Stimulated activated CD4-positive, alpha-beta T cell treated with anti-CD3 and anti-CD28 coated beads, Interleukin-2, amount 100 ng/mL, for 24 hours (primary cell): Measurements from ENCODE around the gene ZNF17.
"Not testable (repeated sequence)": the region's sequence is repeated elsewhere in the genome, so short reads cannot be mapped to it uniquely, and the experiment has no call there.

Source experiments
- DNase-seq, 2 donors: peaks; one replicate each; pipeline ENCODE4 v3.0.0-alpha.2; 2020

Gene ZNF17

DNA sequence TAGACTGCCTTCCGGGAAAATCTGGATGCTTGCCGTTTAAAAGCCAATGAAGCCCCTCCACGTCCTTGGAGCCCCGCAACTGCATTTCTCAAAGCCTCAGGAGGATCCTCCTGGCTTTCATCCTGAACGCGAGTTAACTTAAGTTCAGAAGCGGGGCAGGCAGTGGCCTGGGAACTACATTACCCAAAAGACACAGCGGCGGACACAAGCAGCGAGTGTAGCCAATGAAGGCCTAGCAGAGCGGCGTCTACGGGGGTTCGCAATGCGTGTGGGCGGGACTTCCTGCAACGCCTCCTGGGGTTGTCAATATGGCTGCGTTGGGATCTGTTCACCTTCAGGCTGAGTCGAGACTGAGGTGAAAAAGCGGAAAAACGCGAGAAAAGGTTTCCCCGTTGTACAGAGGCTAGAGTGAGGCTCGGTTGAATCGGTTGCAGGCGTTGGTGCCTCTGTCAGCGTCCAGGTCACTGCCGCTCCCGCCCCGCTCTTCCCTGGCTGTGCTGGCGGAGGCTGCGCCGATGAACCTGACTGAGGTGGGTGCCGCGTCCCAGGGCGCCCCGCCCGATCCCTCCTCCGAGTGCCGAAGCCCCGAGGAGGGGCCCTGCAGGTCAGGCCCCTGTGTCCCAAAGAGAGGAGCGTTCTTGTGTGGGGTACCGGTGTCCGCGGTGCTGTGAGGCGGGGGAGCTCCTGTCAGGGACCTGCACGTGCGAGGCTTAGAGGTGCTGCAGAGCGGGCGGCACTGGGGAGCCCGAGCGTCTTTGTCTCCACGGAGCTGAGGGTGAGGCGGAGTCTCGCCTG lies at the start of gene ZNF17:
TSS of gene ZNF17 (plus strand) at position 285 of the 795 bp plus-strand sequence. CDS start 2,455 bp downstream, outside the sequence.
- DNase-seq, result peak; percentile 89 to 94

DNA sequence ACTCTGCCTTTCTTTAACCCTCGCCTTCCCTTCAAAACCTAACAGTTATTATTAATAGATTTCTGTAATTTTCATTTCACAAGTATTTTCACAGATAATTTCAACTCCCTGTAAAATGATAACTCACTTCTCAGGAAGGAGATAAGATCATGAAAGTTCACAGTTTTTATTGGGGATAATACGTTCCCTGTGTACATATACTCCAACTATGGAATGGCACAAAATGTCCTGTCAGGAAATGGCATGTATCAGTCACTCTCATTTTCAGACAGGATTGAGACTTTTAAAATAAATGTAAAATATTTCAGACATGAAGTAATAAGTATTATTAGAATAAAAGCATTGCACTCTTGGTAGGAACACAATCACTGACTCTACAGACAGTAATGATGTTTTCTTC lies 48.5 kb upstream of the ZNF17 start:
- no peak for DNase-seq

DNA sequence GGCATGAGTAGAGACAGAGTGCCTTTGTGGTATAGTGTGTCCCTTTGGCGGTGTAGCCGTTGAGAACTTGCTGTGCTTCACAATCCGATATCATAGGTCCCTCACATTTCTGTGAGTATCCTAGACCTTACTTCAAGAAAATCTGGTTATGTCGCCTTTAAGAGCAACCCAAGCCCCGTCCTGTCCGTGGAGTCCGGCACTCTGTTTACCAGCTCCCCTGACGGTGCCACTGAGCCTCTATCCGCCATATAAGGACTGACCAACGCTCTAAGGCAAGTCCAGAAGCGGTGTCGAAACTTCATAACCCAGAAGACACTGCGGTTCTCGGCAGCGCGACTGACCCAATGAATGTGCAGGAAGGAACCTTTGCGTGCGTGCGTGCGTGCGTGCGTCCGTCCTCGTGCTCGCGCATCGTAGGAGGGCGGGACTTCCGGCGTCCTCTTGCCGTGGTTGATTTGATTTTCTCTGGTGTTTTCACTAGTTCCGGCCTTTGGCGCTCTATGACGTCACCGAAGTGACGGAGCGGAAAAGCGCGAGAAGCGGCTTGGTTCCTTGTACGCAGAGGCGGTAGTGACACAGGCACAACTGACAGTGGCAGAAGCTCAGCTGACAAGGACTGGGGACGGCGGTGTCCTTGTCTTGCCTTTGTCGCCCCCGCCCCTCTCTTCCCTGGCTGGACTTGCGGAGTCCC lies 47.8 kb upstream of the ZNF17 start, which contains the start of the genes TRAPPC2B and ZNF547:
TSS of gene TRAPPC2B (plus strand) at position 555 of the 691 bp plus-strand sequence. CDS start 1,283 bp downstream, outside the sequence.
TSS of gene ZNF547 (plus strand) at position 555 of the 691 bp plus-strand sequence. CDS start 5,005 bp downstream, outside the sequence.
- peak; percentile 96 to 98 for DNase-seq

DNA sequence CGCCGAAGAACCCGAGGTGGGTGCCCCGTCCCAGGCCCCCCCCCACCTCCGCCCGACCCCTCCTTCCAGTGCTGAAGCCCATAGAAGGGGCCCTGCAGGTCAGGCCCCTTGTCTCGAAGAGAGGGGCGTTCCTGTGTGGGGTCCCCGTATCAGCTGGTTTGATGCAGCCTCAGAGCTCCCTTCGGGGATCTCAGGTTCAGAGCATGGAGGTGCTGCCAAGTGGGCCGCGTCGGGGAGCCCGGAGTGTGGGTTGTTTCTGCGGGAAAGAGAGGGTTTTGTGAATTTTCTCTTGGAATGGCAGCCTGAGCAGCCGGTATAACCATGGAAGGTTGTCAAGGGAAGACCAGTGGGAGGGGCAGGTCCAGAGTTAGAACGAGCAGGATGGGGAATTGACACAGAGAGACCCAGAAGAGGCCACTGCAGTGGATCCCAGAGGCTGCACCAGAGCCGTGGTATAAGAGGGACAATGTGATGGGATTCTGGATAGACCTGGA lies 47.2 kb upstream of the ZNF17 start:
- no peak for DNase-seq

DNA sequence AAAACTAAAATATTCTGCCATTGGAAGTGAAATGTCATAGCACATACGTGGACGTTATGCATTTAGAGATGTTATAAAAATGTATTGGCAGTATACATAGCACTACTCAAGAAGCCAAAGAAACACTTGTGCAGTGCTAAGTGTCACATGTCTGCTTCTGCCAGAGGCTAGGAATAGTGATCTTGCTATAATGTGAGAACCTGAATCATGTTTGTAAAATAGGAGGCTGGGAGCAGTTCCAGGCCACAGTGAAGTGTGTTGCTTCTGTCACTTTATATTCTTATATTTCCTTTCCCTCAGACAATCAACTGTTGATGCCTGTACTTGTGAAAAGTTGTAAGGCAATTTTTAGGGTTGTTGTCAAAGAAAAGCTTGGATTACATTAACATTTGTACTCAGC lies 44.2 kb upstream of the ZNF17 start:
- DNase-seq, result no peak

DNA sequence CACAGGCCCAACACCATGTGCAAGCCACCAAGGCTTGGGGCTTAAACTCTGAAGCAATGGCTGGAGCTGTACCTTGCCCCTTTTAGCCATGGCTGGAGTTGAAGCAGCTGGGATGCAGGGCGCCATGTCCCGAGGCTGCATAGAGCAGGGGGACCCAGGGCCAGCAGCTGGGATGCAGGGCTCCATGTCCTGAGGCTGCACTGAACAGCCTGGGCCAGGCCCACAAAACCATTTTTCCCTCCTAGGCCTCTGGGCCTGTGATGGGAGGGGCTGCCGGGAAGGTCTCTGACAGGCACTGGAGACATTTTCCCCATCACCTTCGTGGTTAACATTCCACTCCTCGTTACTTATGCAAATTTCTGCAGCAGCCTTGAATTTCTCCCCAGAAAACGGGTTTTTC lies 36.8 kb upstream of the ZNF17 start:
- DNase-seq, result no peak

DNA sequence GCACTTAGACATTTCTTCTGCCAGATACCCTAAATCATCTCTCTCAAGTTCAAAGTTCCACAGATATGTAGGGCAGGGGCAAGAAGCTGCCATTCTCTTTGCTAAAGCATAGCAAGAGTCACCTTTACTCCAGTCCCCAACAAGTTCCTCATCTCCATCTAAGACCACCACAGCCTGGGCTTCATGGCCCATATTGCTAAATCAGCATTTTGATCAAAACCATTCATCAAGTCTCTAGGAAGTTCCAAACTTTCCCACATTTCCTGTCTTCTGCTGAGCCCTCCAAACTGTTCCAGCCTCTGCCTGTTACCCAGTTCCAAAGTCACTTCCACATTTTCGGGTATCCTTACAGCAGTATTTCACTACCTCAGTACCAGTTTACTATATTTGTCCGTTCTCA lies 36.3 kb upstream of the ZNF17 start:
- not testable (repeated sequence) for DNase-seq

DNA sequence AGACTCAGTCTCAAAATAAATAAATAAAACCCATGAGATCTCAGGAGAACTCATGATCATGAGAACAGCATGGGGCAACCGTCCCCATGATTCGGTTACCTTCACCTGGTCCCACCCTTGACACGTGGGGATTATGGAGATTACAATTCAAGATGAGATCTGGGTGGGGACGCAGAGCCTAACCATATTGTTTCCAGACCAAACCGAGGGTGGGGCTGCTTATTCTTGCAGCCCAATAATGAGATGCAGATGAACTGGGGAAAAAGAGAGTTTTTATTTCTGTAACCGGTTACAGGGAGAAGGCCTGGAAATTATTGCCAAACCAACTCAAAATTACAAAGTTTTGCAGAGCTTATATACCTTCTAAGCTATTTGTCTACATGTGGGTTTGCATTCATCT lies 34.8 kb upstream of the ZNF17 start:
- DNase-seq, result no peak

DNA sequence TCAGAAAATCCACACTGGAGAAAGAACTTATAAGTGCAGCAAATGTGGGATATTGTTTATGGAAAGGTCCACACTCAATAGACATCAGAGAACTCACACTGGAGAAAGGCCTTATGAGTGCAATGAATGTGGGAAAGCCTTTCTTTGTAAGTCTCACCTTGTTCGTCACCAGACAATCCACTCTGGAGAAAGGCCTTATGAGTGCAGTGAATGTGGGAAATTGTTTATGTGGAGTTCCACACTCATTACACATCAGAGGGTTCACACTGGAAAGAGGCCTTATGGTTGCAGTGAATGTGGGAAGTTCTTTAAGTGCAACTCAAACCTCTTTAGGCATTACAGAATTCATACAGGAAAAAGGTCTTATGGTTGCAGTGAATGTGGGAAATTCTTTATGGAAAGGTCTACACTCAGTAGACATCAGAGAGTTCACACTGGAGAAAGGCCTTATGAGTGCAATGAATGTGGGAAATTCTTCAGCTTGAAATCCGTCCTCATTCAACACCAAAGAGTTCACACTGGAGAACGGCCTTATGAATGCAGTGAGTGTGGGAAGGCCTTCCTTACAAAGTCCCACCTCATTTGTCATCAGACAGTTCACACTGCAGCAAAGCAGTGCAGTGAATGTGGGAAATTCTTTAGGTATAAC lies 33.3 kb upstream of the ZNF17 start:
- no peak for DNase-seq

DNA sequence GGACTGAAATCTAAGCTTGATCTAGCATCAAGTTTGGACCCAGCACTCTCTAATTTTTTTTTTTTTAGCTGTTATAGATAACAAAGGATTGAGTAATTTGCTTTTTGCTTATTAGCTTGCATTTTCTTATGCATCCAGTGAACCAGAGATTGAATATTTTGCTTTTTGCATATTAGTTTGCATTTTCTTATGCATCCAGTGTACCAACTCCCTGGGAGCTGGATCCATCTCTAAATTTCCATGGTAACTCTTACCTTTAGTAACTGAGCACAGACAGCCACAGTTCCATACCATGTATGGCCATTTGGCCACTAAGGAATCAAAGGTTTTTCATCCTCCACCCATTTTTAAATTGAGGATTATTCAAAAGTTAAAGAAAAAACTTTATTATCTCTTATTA lies 30.0 kb upstream of the ZNF17 start:
- no peak for DNase-seq

DNA sequence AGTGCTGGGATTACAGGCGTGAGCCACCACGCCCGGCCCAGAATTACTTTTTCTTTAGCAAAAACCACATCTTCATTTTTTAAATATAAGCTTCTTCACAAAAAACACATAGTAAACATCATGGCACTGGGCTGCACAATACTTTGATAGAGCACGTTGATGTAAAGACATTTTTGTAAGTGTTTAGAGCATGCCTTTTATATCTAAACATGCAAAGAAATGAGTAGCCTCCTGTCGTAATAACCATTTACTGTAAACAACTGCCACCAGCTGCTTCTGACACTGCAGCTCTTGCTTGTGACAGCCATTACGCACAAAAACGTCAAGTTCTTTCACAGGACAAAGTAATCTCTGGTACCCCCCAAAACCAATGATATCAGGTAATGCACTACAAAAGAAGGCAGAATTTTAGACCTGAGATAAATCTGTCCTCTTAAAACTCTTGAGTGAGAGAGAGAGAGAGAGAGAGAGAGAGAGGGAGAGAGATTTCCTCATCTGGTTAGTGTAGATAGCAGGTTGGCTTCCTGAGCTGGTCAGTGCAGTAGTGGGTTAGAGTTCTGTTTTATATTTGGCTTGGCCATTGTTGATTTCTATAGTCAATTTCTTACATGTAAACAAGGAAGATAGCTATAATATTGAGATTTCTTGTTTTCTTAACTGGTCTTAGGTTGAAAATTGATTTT lies 28.0 kb upstream of the ZNF17 start:
- no peak for DNase-seq

DNA sequence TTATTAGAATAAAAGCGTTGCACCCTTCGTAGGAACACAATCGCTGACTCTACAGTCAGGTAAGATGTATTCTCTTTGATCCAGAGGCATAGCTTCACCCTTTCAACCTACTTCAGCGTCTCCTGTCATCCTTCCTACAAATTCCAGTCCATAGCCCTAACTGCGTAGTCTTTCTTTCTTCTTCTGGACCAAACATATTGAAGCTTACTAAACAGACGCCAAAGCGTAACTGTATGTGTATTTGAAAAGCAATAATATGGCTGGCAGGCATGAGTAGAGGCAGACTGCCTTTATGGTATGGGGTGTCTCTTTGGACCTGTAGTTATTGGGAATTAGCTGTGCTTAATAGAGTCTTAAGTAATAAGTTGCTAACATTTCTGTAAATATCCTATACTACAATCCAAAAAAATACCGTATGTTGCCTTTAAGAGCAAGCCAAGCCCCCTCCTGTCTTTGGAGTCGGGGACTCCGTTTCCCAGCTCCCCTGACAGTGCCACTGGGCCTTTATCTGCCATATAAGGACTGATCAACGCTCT lies 21.7 kb upstream of the ZNF17 start:
- no peak for DNase-seq

DNA sequence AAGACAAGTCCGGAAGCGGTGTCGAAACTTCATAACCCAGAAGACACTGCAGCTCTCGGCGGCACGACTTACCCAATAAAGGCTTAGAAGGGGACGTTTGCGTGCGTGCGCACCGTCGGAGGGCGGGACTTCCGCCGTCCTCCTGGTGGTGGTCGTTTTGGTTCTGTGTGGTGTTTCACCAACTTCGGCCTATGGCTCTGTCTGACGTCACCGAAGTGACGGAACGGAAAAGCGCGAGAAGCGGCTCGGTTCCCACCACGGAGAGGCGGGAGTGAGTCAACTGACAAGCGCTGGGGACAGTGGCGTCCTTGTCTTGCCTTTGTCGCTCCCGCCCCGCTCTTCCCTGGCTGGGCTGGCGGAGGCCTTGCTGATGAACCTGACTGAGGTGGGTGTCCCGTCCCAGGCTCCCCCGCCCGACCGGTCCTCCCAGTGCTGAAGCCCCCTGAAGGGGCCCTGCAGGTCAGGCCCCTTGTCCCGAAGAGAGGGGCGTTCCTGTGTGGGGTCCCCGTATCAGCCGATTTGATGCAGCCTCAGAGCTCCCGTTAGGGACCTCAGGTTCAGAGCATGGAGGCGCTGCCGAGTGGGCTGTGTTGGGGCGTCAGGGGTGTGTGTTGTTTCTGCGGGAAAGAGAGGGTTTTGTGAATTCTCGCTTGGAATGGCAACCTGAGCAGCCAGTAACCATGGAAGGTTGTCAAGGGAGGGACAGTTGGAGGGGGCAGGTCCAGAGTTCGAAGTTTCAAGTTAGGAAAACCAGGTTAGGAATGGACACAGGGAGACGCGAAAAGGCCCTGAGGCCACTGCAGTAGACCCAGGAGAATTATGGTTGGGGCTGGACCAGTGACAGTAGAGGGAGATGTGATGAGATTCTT lies 21.0 kb upstream of the ZNF17 start, which contains the start of gene ZNF548:
TSS of gene ZNF548 (plus strand) at position 125 of the 869 bp plus-strand sequence. CDS start at position 371, 246 bp downstream.
- DNase-seq, result peak; percentile 93 to 98

DNA sequence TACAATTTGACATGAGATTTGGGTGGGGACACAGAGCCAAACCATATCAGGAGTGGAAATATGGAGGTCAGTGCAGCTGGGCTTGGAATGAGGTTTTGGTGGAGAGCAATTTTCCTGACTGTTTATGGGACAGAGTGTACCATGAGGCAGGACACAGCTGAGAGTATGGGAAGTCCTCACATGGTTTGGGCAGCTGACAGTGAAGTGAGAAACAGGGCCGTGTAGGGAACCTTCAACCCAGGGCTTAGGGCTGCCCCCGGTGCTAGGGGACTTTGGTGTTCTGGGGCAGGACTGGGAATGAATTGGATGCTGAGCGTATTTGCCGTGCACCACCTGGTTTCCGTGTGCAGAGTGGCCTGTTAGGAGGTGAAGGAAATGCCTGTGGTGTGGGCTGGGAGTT lies 15.3 kb upstream of the ZNF17 start:
- no peak for DNase-seq

DNA sequence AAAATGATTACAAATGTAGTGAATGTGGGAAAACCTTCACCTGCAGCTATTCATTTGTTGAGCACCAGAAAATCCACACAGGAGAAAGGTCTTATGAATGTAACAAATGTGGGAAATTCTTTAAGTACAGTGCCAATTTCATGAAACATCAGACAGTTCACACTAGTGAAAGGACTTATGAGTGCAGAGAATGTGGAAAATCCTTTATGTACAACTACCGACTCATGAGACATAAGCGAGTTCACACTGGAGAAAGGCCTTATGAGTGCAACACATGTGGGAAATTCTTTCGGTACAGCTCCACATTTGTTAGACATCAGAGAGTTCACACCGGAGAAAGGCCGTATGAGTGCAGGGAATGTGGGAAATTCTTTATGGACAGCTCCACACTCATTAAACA lies 12.1 kb upstream of the ZNF17 start:
- no peak for DNase-seq

DNA sequence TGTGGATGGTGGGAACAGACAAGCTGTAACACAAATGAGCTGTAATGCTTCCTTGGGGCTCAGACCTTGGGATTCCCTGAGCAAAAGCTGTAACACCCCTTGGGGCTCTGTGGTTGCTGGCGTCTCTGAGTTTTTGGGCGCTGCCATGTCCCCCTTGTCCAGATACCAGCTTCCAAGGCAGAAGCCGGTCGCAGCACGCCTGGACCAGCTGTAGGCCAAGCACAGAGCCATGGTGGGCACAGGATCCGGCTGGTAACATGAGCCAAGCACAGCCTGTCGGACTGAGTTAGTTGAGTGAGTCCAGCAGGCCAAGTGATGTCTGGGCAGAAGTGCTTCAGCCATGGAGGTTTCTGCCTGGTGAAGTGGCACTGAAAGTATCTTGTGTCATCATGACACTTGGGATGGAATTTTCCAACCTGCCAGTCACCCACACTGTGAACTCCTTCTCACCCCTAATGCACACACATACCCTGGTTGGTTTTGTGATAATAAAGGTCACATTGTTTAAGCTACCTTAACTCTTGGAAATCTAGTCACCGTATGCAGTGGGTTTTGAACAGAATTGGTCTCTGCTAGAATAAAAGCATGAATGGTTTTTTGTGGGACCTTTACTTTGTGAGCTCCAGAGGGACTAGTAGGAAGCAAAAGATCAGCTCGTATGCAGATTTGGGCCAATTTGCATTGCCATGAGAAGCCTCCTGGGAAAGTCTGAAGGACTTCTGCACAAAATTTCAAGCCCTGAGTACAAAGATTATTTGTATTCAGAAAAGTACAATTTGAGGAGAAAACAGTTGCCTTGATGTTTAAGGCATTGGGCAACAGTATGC lies 7.0 kb upstream of the ZNF17 start:
- DNase-seq, result no peak

DNA sequence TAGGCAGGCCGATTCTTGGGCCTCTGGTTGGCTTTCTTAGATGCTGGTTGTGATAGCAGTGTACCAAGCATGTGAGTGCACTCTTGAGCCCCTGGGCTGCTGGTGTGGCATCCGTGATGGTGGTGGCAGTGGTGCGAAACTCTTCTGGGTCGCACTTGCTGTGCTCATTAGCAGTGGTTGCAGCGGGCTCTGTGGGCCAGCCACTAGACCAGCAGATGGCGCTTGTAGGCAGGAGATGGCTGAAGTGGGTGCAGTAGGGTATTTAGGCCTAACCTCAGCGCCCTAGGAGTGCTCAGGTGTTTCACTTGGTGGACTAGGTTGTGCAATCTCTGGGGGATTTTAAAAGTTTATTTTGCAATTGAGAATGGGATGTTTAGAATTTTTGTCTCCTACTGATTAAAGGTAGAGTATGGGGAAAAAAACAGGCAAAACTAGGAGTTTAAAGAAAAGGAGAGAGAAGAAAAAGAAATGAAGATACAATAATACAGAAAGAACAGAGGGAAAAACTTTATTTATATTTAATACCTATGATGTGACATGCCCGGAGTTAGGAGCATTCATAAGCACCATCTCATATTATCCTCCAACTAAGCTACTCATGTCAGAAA lies 4.3 kb upstream of the ZNF17 start:
- peak; percentile 67 to 75 for DNase-seq

DNA sequence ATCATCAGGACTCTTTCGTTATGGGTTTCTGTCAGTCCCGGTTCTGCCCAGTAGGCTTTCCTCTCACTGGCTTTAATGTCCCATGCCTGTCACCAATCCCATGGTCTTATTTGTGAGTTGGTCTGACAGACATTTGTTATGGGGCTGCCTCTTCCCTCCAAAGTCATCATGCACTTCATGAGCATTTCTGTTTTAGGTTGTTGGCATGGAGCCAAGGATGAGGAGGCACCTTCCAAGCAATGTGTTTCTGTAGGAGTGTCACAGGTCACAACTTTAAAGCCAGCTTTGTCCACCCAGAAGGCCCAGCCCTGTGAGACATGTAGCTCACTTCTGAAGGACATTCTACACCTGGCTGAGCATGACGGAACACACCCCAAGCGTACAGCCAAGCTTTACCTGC lies 8.5 kb downstream of the ZNF17 start:
- no peak for DNase-seq

DNA sequence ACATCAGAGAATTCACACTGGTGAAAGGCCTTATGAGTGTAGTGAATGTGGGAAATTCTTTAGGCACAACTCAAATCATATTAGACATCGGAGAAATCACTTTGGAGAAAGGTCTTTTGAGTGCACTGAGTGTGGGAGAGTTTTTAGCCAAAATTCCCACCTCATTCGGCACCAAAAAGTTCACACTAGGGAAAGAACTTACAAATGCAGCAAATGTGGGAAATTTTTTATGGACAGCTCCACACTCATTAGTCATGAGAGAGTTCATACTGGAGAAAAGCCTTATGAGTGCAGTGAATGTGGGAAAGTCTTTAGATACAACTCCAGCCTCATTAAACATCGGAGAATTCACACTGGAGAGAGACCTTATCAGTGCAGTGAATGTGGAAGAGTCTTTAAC lies 10.1 kb downstream of the ZNF17 start:
- no peak for DNase-seq
